Measurements from ENCODE around the gene PGM5.
"Not testable (repeated sequence)": the region's sequence is repeated elsewhere in the genome, so short reads cannot be mapped to it uniquely, and the experiment has no call there.

Gene PGM5

DNA sequence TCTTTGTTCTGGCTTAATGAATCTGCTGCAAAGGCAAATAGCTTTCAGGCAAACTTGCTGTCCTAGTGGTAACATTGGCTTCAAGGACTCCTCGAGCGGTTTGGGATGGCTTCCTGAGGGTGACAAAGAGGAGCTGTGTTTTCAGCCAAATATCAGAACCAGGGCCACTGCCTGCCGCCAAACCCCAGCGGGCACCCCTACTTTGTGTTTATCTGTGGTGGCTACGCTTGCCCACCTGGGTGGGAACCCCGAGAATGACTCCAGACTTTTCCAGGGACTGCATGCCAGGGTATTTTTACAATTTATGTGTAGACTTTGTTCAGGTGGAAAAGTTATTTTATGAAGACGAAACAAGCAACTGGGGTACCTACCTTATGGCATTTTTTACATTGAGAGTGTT, 18.4 kb upstream of the PGM5 start:
- not testable (repeated sequence) for H3K9ac ChIP-seq (ENCODE audit: low read length); H3K27me3 ChIP-seq (ENCODE audit: control insufficient read depth, insufficient read depth, low read length); H3K9me3 ChIP-seq (ENCODE audit: control insufficient read depth, low read length); H3K36me3 ChIP-seq (ENCODE audit: control insufficient read depth, insufficient read depth, low read length); H3K4me3 ChIP-seq (ENCODE audit: low read length); H3K4me1 ChIP-seq (ENCODE audit: control insufficient read depth, insufficient read depth, low read length)

DNA sequence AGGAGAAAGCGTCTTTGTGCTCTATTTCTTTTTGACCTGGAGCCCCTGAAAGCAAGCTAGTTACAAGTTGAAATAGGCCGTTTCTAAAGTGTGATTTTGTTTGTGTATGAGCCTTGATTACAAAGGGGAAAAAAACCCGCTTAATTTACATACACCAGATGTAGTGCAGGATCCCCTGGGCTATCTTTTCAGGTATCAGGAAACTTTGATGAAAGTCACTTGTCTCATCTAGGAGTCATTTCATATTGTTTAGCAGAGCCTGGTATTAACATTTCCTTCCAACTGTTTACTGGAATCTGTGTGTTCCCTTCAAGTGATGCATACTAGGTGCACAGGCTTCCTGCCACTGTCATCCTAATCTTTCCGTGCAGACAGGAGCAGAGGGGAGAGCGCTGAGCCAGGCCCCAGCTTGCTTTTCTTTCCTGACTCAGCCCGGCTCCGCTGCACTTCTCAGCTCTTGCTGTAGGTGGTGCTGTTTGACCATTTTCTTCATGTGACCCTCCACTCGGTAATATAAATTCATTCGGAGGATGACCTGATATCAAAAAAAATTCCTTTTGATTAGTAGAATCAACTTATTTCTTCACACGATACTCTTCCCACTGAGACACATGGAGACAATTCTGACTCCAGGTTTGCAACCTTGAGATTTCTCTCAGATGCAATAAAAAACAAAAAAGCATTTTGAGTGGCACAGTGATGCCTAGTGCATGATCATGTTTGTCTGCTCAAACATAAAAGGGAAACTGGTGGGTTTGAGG, 14.0 kb upstream of the PGM5 start:
- H3K36me3 ChIP-seq (ENCODE audit: control insufficient read depth, insufficient read depth, low read length); H3K9me3 ChIP-seq (ENCODE audit: control insufficient read depth, low read length); H3K4me1 ChIP-seq (ENCODE audit: control insufficient read depth, insufficient read depth, low read length); H3K9ac ChIP-seq (ENCODE audit: low read length); H3K27me3 ChIP-seq (ENCODE audit: control insufficient read depth, insufficient read depth, low read length); H3K4me3 ChIP-seq (ENCODE audit: low read length): not testable (repeated sequence)

DNA sequence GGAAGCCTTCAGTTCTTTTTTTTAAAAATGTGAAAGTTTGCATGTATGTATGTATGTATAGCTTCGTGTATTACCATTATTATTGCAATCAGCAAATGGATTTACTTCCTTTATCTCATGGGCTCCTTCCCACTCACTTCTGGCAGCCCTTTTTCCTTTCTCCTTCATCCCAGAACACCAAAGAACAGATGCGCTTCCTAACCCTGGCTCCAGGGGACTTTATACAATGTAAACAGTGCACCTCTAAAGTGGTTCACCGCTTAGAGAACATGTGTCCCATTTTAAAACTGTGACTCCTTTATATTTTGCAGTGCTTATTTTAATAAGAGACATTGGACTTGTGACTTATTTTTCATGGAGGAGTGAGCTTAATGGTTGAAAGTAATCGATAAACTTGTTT, 13.2 kb upstream of the PGM5 start:
- not testable (repeated sequence) for H3K27me3 ChIP-seq (ENCODE audit: control insufficient read depth, insufficient read depth, low read length); H3K4me1 ChIP-seq (ENCODE audit: control insufficient read depth, insufficient read depth, low read length); H3K36me3 ChIP-seq (ENCODE audit: control insufficient read depth, insufficient read depth, low read length); H3K4me3 ChIP-seq (ENCODE audit: low read length); H3K9ac ChIP-seq (ENCODE audit: low read length); H3K9me3 ChIP-seq (ENCODE audit: control insufficient read depth, low read length)

DNA sequence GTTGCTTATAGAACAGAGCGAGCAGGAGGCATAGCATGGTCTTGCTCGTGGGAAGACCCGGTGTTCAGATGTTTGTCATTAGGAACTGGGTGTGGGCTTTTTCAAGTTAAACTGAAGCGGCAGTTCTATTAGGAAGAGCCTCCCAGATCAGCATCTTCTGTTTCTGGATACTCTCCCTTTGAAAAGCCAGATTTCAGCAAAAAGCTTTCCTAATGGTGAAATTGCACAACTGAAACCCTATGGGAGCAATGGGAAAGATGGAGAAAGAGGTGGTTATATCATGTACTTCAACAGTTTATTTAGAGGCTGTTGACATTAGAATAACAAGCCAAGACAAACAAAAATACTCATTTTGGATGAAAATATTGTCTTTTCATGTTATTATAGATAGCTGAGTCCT, 12.4 kb upstream of the PGM5 start:
- not testable (repeated sequence) for H3K9me3 ChIP-seq (ENCODE audit: control insufficient read depth, low read length); H3K4me1 ChIP-seq (ENCODE audit: control insufficient read depth, insufficient read depth, low read length); H3K27me3 ChIP-seq (ENCODE audit: control insufficient read depth, insufficient read depth, low read length); H3K4me3 ChIP-seq (ENCODE audit: low read length); H3K9ac ChIP-seq (ENCODE audit: low read length); H3K36me3 ChIP-seq (ENCODE audit: control insufficient read depth, insufficient read depth, low read length)

DNA sequence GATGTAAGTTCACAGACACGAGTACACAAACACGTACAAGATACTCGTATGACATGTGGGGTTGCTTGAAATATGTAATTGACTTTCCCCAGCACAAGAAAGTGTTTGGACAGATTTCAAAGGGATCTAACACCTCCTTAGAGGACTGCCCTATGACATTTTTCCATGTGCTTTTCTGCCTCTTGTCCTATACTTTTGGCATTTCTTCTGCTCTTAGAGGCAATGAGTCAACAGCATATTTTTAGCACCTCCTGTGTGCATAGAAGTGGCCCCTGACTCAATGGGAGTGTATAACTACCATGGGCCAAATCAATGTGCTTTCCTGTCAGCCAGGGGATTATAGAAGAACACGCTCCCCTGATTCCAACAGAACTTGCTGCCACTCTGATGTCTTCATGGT, 4.7 kb upstream of the PGM5 start:
- H3K36me3 ChIP-seq (ENCODE audit: control insufficient read depth, insufficient read depth, low read length); H3K9me3 ChIP-seq (ENCODE audit: control insufficient read depth, low read length); H3K27me3 ChIP-seq (ENCODE audit: control insufficient read depth, insufficient read depth, low read length); H3K4me1 ChIP-seq (ENCODE audit: control insufficient read depth, insufficient read depth, low read length); H3K9ac ChIP-seq (ENCODE audit: low read length); H3K4me3 ChIP-seq (ENCODE audit: low read length): not testable (repeated sequence)

DNA sequence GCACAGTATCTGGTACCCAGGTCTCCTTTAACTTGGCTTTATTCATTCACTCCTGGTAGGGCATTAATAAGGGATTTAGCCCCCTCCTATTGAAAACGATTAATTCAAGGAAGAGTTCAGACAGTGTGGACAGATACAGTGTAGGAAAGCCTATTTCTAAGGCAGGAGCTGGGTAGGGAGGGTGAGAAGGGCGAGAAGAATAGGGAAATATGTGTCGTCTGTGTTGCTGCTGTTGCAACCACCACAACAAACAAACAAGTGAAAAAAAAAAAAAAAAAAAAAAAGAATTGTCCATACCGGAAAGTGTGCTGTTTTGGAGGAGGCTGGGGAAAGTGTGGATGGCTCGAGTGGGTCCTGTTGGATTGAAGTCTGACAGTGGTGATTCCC, 425 bp upstream of the PGM5 start:
- not testable (repeated sequence) for H3K36me3 ChIP-seq (ENCODE audit: control insufficient read depth, insufficient read depth, low read length); H3K4me1 ChIP-seq (ENCODE audit: control insufficient read depth, insufficient read depth, low read length); H3K9ac ChIP-seq (ENCODE audit: low read length); H3K4me3 ChIP-seq (ENCODE audit: low read length); H3K27me3 ChIP-seq (ENCODE audit: control insufficient read depth, insufficient read depth, low read length); H3K9me3 ChIP-seq (ENCODE audit: control insufficient read depth, low read length)

DNA sequence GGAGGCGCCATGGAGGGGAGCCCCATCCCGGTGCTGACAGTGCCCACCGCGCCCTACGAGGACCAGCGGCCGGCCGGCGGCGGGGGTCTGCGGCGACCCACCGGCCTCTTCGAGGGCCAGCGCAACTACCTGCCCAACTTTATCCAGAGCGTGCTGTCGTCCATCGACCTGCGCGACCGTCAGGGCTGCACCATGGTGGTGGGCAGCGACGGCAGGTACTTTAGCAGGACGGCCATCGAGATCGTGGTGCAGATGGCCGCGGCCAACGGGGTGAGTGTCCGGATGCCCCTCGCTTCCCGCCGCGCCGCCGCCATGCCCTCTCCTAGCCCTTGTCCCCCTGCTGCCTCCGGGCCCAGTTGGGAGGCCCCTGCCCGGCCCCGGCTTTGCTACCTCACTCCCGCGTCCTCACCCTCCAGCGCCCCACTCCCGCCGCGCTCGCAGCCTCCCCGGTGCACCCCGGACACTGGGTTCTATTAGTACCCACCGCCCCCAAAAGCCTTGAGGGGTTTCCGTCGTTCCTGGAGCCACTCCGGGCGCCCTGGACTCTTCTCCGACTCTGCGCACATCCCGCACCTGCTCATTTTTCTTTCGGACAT, 806 bp downstream of the PGM5 start:
- H3K36me3 ChIP-seq (ENCODE audit: control insufficient read depth, insufficient read depth, low read length); H3K9me3 ChIP-seq (ENCODE audit: control insufficient read depth, low read length); H3K4me3 ChIP-seq (ENCODE audit: low read length); H3K27me3 ChIP-seq (ENCODE audit: control insufficient read depth, insufficient read depth, low read length); H3K4me1 ChIP-seq (ENCODE audit: control insufficient read depth, insufficient read depth, low read length); H3K9ac ChIP-seq (ENCODE audit: low read length): not testable (repeated sequence)

DNA sequence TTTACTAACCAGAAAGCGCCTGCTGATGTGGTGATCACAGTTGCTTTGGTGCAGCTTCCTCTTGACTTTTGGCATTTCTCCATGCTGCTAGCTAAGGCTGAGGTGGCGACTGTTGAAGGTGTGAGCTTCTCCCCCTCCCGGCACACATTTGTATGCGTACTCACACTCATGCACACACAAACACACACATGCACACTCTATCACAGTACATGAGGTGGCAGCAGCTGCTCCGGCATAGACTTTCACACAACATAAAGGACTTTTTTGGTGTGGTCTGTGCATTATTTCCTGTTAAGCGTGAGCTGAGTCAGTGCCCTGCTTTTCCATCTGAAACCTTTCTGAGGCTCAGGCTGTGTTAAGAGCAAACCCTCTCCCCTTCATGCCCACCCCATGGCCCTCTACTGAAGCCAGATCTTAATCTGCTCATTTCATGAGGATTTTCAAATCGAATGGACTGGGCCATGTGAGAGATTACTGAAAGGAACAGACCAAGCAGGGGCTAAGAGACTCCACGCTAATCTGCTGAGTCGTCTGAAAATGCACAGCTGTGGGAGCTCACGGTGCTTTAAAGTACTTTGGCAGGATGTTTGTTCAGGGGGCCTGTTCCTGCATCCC, 10.6 kb downstream of the PGM5 start:
- H3K27me3 ChIP-seq (ENCODE audit: control insufficient read depth, insufficient read depth, low read length); H3K4me3 ChIP-seq (ENCODE audit: low read length); H3K9me3 ChIP-seq (ENCODE audit: control insufficient read depth, low read length); H3K36me3 ChIP-seq (ENCODE audit: control insufficient read depth, insufficient read depth, low read length); H3K9ac ChIP-seq (ENCODE audit: low read length); H3K4me1 ChIP-seq (ENCODE audit: control insufficient read depth, insufficient read depth, low read length): not testable (repeated sequence)

DNA sequence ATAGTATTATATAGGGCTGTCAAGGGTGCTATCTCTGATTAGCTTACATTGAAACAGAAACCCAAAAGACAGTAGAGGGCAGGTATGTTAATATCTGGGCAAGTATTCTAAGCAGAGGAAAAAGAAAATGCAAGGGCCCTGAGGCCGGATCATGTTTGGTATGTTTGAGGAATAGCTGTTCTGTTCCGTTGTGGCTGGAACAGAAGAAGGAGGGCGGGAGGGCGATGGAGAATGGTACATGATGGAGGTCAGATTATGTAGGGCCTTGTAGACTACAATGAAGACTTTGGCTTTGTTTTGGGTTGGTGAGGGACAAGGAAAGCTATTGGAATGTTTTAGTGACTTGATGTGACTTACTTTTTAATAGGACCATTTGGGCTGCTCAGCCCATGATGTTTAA, 19.4 kb downstream of the PGM5 start:
- not testable (repeated sequence) for H3K27me3 ChIP-seq (ENCODE audit: control insufficient read depth, insufficient read depth, low read length); H3K4me3 ChIP-seq (ENCODE audit: low read length); H3K36me3 ChIP-seq (ENCODE audit: control insufficient read depth, insufficient read depth, low read length); H3K9ac ChIP-seq (ENCODE audit: low read length); H3K9me3 ChIP-seq (ENCODE audit: control insufficient read depth, low read length); H3K4me1 ChIP-seq (ENCODE audit: control insufficient read depth, insufficient read depth, low read length)

DNA sequence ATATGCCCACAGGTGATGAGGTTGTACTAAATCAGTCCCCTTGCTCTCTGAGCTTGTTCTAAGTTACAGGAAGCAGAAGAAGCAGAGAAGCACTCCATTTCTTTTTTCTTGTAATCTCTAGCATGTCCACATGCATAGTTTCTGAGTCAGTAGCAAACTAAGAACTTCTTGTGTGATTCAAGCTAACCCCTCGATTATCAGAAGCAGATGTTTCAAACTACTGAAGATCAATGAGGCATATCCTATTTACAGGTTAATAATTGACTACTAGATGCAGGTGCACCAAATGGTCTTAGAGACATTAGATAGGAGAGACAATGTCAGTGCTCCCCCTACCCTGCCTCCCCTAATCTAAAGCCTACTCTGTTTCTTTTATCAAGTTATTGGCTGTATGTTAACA, 21.3 kb downstream of the PGM5 start:
- H3K27me3 ChIP-seq (ENCODE audit: control insufficient read depth, insufficient read depth, low read length); H3K4me3 ChIP-seq (ENCODE audit: low read length); H3K9me3 ChIP-seq (ENCODE audit: control insufficient read depth, low read length); H3K4me1 ChIP-seq (ENCODE audit: control insufficient read depth, insufficient read depth, low read length); H3K36me3 ChIP-seq (ENCODE audit: control insufficient read depth, insufficient read depth, low read length); H3K9ac ChIP-seq (ENCODE audit: low read length): not testable (repeated sequence)

DNA sequence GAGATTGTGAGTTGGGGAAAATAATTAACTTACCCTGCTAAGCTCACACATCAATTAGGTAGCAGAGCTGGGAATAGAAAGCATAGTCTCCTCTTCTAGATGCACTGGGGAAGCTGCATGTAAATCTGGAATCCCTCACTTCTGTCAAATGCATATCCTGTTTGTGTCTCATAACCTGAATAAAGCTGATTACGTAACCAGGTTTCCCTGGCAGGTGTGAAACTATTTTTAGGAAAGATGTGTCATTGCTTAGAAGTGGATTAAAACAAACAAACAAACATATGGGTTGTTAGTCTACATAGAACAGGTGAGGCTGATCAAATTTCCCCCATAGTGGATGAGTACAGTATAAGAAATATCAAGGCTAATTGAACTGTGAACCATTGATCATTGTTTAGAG, 27.5 kb downstream of the PGM5 start:
- not testable (repeated sequence) for H3K9ac ChIP-seq (ENCODE audit: low read length); H3K9me3 ChIP-seq (ENCODE audit: control insufficient read depth, low read length); H3K4me3 ChIP-seq (ENCODE audit: low read length); H3K4me1 ChIP-seq (ENCODE audit: control insufficient read depth, insufficient read depth, low read length); H3K36me3 ChIP-seq (ENCODE audit: control insufficient read depth, insufficient read depth, low read length); H3K27me3 ChIP-seq (ENCODE audit: control insufficient read depth, insufficient read depth, low read length)

DNA sequence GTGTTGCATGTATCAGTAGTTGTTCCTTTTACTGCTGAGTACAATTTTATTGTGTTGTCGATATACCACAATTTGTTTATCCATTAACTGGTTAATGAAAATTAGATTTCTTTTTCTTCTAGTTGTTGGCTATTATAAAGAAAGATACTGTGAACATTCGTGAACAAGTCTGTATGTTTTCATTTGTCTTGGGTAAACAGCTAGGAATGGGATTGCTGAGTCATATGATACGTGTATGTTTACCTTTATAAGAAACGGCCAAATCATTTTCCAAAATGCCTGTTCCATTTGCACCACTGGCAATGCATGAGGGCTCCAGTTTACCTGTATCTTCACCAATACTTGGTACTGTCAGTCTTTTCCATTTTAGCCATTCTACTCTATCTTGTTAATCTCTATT, 33.1 kb downstream of the PGM5 start:
- not testable (repeated sequence) for H3K27me3 ChIP-seq (ENCODE audit: control insufficient read depth, insufficient read depth, low read length); H3K4me1 ChIP-seq (ENCODE audit: control insufficient read depth, insufficient read depth, low read length); H3K9ac ChIP-seq (ENCODE audit: low read length); H3K9me3 ChIP-seq (ENCODE audit: control insufficient read depth, low read length); H3K4me3 ChIP-seq (ENCODE audit: low read length); H3K36me3 ChIP-seq (ENCODE audit: control insufficient read depth, insufficient read depth, low read length)

DNA sequence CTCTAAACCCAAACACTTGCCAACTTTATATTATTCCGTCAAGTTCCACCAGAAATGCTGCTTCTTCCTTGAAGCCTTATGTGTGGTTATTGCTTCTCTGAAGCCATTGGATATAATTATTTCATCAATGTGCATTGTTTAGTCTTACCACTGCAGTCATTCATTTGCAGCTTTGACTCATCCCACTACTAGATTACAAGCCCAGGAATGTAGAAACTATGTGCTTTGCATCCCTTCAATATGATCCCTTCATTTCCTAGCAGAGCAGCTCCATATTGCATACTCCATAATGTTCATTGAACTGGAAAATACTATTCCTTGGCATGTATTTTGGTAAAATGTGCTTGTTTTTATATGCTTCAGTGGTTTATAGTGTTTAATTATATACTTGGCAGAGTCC, 34.3 kb downstream of the PGM5 start:
- H3K4me1 ChIP-seq (ENCODE audit: control insufficient read depth, insufficient read depth, low read length); H3K9ac ChIP-seq (ENCODE audit: low read length); H3K4me3 ChIP-seq (ENCODE audit: low read length); H3K27me3 ChIP-seq (ENCODE audit: control insufficient read depth, insufficient read depth, low read length); H3K9me3 ChIP-seq (ENCODE audit: control insufficient read depth, low read length); H3K36me3 ChIP-seq (ENCODE audit: control insufficient read depth, insufficient read depth, low read length): not testable (repeated sequence)

Data from mucosa of stomach (tissue), 1 donor.